Smooth muscle cell (in vitro differentiated cells): ENCODE data around the gene ARHGAP24. TPM values are rescaled to one million over a fixed set of nuclear protein-coding genes. Genes with fewer than 3 reads are reported as not detected.

Experiments
- DNase-seq: peaks from one replicate; lab custom pipeline; 2025; ENCODE audit not compliant: unreplicated experiment; lab: John Stamatoyannopoulos, UW
- H2AFZ ChIP-seq: fragments of 200-600 bp; sonication (generic); 2 replicates; pipeline ENCODE4 v1.6.0; 2016; ENCODE audit warnings: antibody characterized with exemption, low read depth, mild to moderate bottlenecking
- H3F3A ChIP-seq: fragments of 200-600 bp; sonication (generic); 2 replicates; pipeline ENCODE4 v1.6.0; 2017; ENCODE audit warnings: antibody characterized with exemption, low read depth
- H3K27ac ChIP-seq: fragments of 200-600 bp; sonication (generic); 2 replicates; pipeline ENCODE4 v1.5.1; 2016; ENCODE audit warnings: low read depth, mild to moderate bottlenecking
- H3K27me3 ChIP-seq: fragments of 200-600 bp; sonication (generic); 2 replicates; pipeline ENCODE4 v1.6.1; 2016; ENCODE audit warnings: low read depth, mild to moderate bottlenecking
- H3K36me3 ChIP-seq: fragments of 200-600 bp; sonication (generic); 2 replicates; pipeline ENCODE4 v1.5.1; 2016; ENCODE audit warnings: low read depth
- H3K4me1 ChIP-seq: fragments of 200-600 bp; sonication (generic); 2 replicates; pipeline ENCODE4 v1.5.1; 2016; ENCODE audit warnings: low read depth
- H3K4me2 ChIP-seq: fragments of 200-600 bp; sonication (generic); 2 replicates; pipeline ENCODE4 v1.6.0; 2016; ENCODE audit warnings: mild to moderate bottlenecking
- H3K4me3 ChIP-seq: fragments of 200-600 bp; sonication (generic); 2 replicates; pipeline ENCODE4 v1.5.1; 2016; ENCODE audit warnings: mild to moderate bottlenecking
- H3K79me2 ChIP-seq: fragments of 200-600 bp; sonication (generic); 2 replicates; pipeline ENCODE4 v1.6.0; 2016; ENCODE audit warnings: low read depth, mild to moderate bottlenecking
- H3K9ac ChIP-seq: fragments of 200-600 bp; sonication (generic); 2 replicates; pipeline ENCODE4 v1.6.0; 2016; ENCODE audit warnings: low read depth
- H3K9me3 ChIP-seq: fragments of 200-600 bp; sonication (generic); replicated peaks from 2 replicates; pipeline ENCODE4 v1.5.1; 2016; ENCODE audit warnings: low read depth
- H4K20me1 ChIP-seq: fragments of 200-600 bp; sonication (generic); 2 replicates; pipeline ENCODE4 v1.6.0; 2016; ENCODE audit warnings: low read depth
- CTCF ChIP-seq: fragments of 200-600 bp; sonication (generic); IDR thresholded peaks from 2 replicates; pipeline ENCODE4 v1.5.1; 2017; ENCODE audit warnings: borderline replicate concordance, mild to moderate bottlenecking, antibody characterized with exemption; ENCODE audit not compliant: insufficient read depth, poor library complexity, severe bottlenecking
- WGBS: methylation state at CpG from one replicate; pipeline ENCODE4 v1.1.7; 2016; ENCODE audit warnings: low lambda C conversion rate; 5-methylcytosine and 5-hydroxymethylcytosine counted together
- polyA plus RNA-seq: library from polyadenylated mRNA; unstranded; fragments of >200 nt; fragmentation: Nextera tagmentation; extraction: Ambion mirVana; gene quantifications from 2 replicates; pipeline ENCODE4 v1.2.1, GENCODE V29; 2016
- total RNA-seq: library from RNA; depleted of rRNA; stranded (reverse); fragments of >200 nt; gene quantifications from 2 replicates; pipeline ENCODE4 v1.2.3, GENCODE V29; 2014

The ARHGAP24 gene
- total and polyA plus RNA-seq, 2 experiments from 2014 or later, result 4.9 to 18.2 TPM

GRCh38 chr4:85788604-85789003, 313.7 kb downstream of the ARHGAP24 start:
- Histone ChIP-seq H3K4me1 (no peaks in the 10 kb centered on the region), H3F3A (no peaks in the 10 kb centered on the region), H3K79me2 (no peaks in the 10 kb centered on the region), H4K20me1 (no peaks in the 10 kb centered on the region), H3K27me3 (no peaks in the 10 kb centered on the region), H3K27ac (no peak overlapping the region), H3K4me3 (no peak overlapping the region), H3K9ac (no peak overlapping the region), H3K4me2 (no peak overlapping the region), H2AFZ (no peak overlapping the region), H3K9me3 (no peaks in the 10 kb centered on the region), H3K36me3 (no peaks in the 10 kb centered on the region)
- WGBS, result 81% methylated on average over 2 of the region's 2 CpGs
- DNase-seq, result no peak
- no peak for TF ChIP-seq CTCF

DNA sequence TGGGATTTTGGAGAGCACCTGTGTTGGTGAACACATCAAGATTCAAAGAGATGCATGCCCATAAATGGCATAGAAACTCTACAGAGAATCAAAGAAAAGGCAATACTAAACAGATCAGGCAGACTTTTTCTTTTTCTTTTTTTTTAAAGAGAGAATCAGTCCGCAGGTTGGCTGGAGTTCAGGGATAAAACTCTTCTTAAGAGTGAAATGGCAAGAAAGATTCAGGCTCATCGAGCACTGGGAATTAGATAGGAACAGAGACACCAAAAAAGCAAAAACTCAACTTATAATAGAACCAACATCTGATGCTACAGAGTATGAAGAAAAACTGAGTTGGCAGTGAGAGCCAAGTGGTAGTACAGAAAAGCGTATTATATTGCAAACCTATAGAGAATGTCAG, 314.3 kb downstream of the ARHGAP24 start:
- Histone ChIP-seq H4K20me1 (no peaks in the 10 kb centered on the region), H3K4me3 (no peak overlapping the region), H3F3A (no peaks in the 10 kb centered on the region), H2AFZ (no peak overlapping the region), H3K9ac (no peak overlapping the region), H3K36me3 (no peaks in the 10 kb centered on the region), H3K27me3 (no peaks in the 10 kb centered on the region), H3K27ac (no peak overlapping the region), H3K4me1 (no peaks in the 10 kb centered on the region), H3K4me2 (no peak overlapping the region), H3K9me3 (no peaks in the 10 kb centered on the region), H3K79me2 (no peaks in the 10 kb centered on the region)
- DNase-seq, result no peak
- 97% methylated on average over 3 of the region's 3 CpGs for WGBS
- TF ChIP-seq CTCF, result no peak

GRCh38 chr4:85790582-85790981, 315.6 kb downstream of the ARHGAP24 start:
- no peak for DNase-seq
- H3K4me3 ChIP-seq, result no peak overlapping the region
- no peak overlapping the region for H3K4me2 ChIP-seq
- H3K27ac ChIP-seq, result peak overlapping the region; percentile 1
- no peak overlapping the region for H2AFZ ChIP-seq
- H4K20me1 ChIP-seq, result no peaks in the 10 kb centered on the region
- H3K9ac ChIP-seq, result no peak overlapping the region
- H3K79me2 ChIP-seq, result no peaks in the 10 kb centered on the region
- no peaks in the 10 kb centered on the region for H3K4me1 ChIP-seq
- TF ChIP-seq CTCF, result no peak
- H3K36me3 ChIP-seq, result no peaks in the 10 kb centered on the region
- no peaks in the 10 kb centered on the region for H3K27me3 ChIP-seq
- H3K9me3 ChIP-seq, result no peaks in the 10 kb centered on the region
- H3F3A ChIP-seq, result no peaks in the 10 kb centered on the region

DNA sequence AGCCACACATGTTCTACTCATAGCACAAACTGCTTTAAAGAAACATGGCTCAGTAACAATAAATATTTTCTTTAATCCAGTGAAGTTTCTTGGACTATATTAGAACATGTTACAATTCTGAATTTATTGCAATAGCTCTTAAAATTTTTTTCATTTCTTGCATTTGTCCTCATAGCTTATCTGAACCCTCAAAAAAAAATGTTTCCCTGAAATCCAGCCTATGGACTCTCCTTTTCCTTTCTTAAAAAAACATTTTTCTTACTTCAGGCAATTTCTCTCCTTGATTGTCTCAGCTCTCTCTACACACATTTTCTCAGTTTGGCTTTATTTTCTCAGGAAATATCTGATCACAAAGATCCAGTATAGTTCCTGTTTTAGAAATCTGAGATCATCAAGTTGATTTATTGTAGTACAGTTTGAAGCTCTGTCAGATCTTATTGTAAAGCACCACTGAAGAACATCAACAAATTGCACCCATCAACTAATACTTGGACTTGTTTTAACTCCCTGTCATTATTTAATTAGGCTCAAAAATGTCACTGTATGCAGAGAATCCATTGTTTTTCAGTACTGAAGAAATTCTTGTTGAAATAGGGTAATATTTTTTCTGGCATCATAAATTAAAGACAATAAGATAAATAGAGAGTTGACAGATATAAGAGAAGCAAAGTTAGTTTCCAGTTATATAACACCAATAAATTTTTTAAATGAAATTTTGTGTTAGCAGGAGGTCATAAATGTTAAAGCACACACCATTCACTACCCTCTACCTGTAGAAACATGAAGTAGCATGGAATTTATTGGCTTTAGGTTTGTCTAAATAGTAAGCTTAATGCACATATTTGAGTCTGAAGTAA, 317.7 kb downstream of the ARHGAP24 start:
- Histone ChIP-seq H3K79me2 (no peaks in the 10 kb centered on the region), H4K20me1 (no peaks in the 10 kb centered on the region), H3F3A (no peaks in the 10 kb centered on the region), H3K4me3 (no peak overlapping the region), H3K27me3 (no peaks in the 10 kb centered on the region), H3K9ac (peak overlapping the region; percentile 1), H3K27ac (peak overlapping the region; percentile 24), H3K4me1 (no peaks in the 10 kb centered on the region), H3K9me3 (no peaks in the 10 kb centered on the region), H3K36me3 (no peaks in the 10 kb centered on the region), H3K4me2 (peak overlapping the region; percentile 50), H2AFZ (no peak overlapping the region)
- TF ChIP-seq CTCF, result no peak
- no peak for DNase-seq
